OCI-LY7 (cell line): ENCODE data around the gene ST6GAL2.

Source experiments
- EZH2phosphoT487 ChIP-seq: fragments of 200-600 bp; sonication (generic); IDR thresholded peaks from 2 replicates; pipeline ENCODE4 v1.6.1; 2018; ENCODE audit warnings: low read depth, borderline replicate concordance, mild to moderate bottlenecking, mixed run types, antibody characterized with exemption, low read length, moderate library complexity, mixed read lengths
- TF ChIP-seq, protein P1 (sequence below): fragments of 200-600 bp; sonication (generic); conservative IDR thresholded peaks from 2 replicates; pipeline ENCODE4 v1.5.1; 2014; ENCODE audit warnings: mild to moderate bottlenecking, antibody characterized with exemption, low read length, moderate library complexity, mixed read lengths

DNA sequence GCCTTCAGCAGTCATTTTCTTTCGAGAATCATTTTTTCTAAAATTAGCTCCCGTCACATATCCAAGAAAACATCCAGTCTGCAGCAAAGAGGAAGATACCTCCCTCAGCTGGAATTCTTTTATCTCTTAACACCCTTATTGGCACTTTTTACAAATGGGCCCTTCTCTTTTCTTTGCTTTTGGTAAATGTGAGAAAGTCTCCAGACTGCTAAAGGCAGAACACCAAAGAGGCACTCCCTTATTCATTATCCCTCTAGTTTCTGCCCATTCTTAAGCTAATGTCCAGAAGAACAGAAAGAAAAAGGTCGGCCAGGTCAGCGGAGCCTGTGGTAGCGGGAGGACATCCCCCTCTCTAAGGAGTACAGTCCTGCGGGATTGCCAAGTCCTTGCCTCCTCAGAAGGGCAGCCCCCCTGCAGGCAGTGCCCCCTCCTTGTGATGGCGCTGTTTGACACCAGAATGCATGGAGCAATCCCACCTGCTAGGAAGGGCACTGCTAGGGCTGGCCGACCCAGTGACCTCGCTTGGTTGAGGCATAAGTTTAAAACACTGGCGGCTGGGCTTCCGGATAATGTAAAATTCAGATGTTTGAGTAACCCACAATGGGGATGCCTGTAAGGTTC lies 34.0 kb downstream of the ST6GAL2 start:
- TF ChIP-seq, protein P1, sequence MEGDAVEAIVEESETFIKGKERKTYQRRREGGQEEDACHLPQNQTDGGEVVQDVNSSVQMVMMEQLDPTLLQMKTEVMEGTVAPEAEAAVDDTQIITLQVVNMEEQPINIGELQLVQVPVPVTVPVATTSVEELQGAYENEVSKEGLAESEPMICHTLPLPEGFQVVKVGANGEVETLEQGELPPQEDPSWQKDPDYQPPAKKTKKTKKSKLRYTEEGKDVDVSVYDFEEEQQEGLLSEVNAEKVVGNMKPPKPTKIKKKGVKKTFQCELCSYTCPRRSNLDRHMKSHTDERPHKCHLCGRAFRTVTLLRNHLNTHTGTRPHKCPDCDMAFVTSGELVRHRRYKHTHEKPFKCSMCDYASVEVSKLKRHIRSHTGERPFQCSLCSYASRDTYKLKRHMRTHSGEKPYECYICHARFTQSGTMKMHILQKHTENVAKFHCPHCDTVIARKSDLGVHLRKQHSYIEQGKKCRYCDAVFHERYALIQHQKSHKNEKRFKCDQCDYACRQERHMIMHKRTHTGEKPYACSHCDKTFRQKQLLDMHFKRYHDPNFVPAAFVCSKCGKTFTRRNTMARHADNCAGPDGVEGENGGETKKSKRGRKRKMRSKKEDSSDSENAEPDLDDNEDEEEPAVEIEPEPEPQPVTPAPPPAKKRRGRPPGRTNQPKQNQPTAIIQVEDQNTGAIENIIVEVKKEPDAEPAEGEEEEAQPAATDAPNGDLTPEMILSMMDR = no peak
- no peak for TF ChIP-seq EZH2phosphoT487
